Fibroblast of lung (primary cell): ENCODE results near the gene MYH10. TPM values are rescaled to one million over a fixed set of nuclear protein-coding genes. Genes with fewer than 3 reads are reported as not detected.

Experiments
- DNase-seq, 2 donors: peaks; one replicate each; pipeline versions ENCODE4 v3.0.0 to v3.0.0-alpha.2; 2010; ENCODE audit warnings: low read depth in 2 of 2
- H2AFZ ChIP-seq: 2 replicates; pipeline ENCODE4 v1.5.1; 2012; ENCODE audit warnings: low read length, control low read depth, inconsistent platforms
- H3K27ac ChIP-seq: 2 replicates; pipeline ENCODE4 v1.5.1; 2011; ENCODE audit warnings: low read length, control low read depth; ENCODE audit not compliant: insufficient read depth
- H3K27me3 ChIP-seq: 2 replicates; pipeline ENCODE4 v1.5.1; 2011; ENCODE audit warnings: mild to moderate bottlenecking, low read length; ENCODE audit not compliant: control insufficient read depth, insufficient read depth
- H3K36me3 ChIP-seq: 2 replicates; pipeline ENCODE4 v1.5.1; 2011; ENCODE audit warnings: low read length; ENCODE audit not compliant: control insufficient read depth, insufficient read depth
- H3K4me1 ChIP-seq: 2 replicates; pipeline ENCODE4 v1.5.1; 2011; ENCODE audit warnings: low read length; ENCODE audit not compliant: control insufficient read depth, insufficient read depth; ENCODE audit errors: extremely low read depth
- H3K4me2 ChIP-seq: 2 replicates; pipeline ENCODE4 v1.5.1; 2011; ENCODE audit warnings: low read length, control low read depth; ENCODE audit not compliant: insufficient read depth; ENCODE audit errors: extremely low read depth
- H3K4me3 ChIP-seq, 4 experiments: fragments of 200-600 bp in 1 of 4; sonication (generic) in 1 of 4; replicated peaks in 1 of 4; 2 replicates each; pipeline ENCODE4 v1.5.1; 2011 to 2016; ENCODE audit warnings: low read length in 4 of 4, low read depth in 3 of 4, mild to moderate bottlenecking in 3 of 4, control low read depth in 2 of 4, inconsistent platforms in 1 of 4, mixed read lengths in 1 of 4; ENCODE audit not compliant: insufficient read depth in 1 of 4; ENCODE audit errors: control extremely low read depth in 1 of 4
- H3K79me2 ChIP-seq: 2 replicates; pipeline ENCODE4 v1.5.1; 2012; ENCODE audit warnings: mild to moderate bottlenecking, low read length, inconsistent platforms; ENCODE audit not compliant: control insufficient read depth, insufficient read depth
- H3K9ac ChIP-seq: 2 replicates; pipeline ENCODE4 v1.5.1; 2011; ENCODE audit warnings: mild to moderate bottlenecking, low read length, control low read depth; ENCODE audit not compliant: insufficient read depth
- H3K9me3 ChIP-seq: 2 replicates; pipeline ENCODE4 v1.5.1; 2012; ENCODE audit warnings: low read depth, low read length; ENCODE audit not compliant: control insufficient read depth, insufficient read depth
- H4K20me1 ChIP-seq: 2 replicates; pipeline ENCODE4 v1.5.1; 2011; ENCODE audit warnings: low read length; ENCODE audit not compliant: control insufficient read depth, insufficient read depth; ENCODE audit errors: extremely low read depth
- EZH2 ChIP-seq: IDR thresholded peaks from 2 replicates; pipeline ENCODE4 v1.5.1; 2012; ENCODE audit warnings: low read length, control low read depth, mild to moderate bottlenecking; ENCODE audit errors: missing control alignments
- polyA plus RNA-seq, 2 donors: library from polyadenylated mRNA; depleted of rRNA in 1 of 2; stranded (reverse) in 1 of 2; unstranded in 1 of 2; fragments of >200 nt; gene quantifications; 2 replicates each; pipeline ENCODE4 v1.2.1, GENCODE V29; 2011 to 2012; ENCODE audit warnings: missing spikeins in 1 of 2
- total RNA-seq: library from RNA; depleted of rRNA; stranded (reverse); fragments of >200 nt; gene quantifications from 2 replicates; pipeline ENCODE4 v1.2.1, GENCODE V29; 2014
- TF ChIP-seq, protein P1 (sequence below), 2 donors: IDR thresholded peaks in 1 of 2; conservative IDR thresholded peaks in 1 of 2; 1 replicate in 1 of 2; 2 replicates in 1 of 2; pipeline ENCODE4 v1.5.1; 2011 to 2012; ENCODE audit warnings: low read length in 2 of 2, control low read depth in 1 of 2, inconsistent platforms in 1 of 2, low read depth in 1 of 2, mild to moderate bottlenecking in 1 of 2

MYH10 gene
- total and polyA plus RNA-seq, 2 donors (not counting 1 experiment from before 2014, with no cell fraction given) = 54.6 to 104 TPM

DNA sequence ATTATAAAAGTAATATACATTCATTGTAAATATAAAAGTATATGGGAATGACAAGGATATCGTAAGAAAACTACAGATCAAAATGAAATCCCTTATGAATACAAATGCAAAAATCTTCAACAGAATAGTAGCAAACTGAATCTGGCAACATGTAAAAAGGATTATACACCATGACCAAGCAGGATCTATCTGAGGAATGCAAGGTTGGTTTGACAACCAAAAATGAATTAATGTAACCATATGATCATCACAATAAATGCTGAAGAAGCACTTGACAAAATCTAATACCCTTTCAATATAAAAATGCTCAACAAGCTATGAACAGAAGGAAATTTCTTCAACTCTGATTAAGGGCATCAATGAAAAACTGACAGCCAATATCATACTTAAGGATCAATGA, 146.1 kb downstream of the MYH10 start:
- H3K4me3 ChIP-seq = no peak overlapping the region
- H3K27ac ChIP-seq = no peak overlapping the region
- no peak for DNase-seq
- no peaks in the 10 kb centered on the region for H3K27me3 ChIP-seq
- H3K4me2 ChIP-seq = no peak overlapping the region
- H3K79me2 ChIP-seq = no peaks in the 10 kb centered on the region
- peaks cover 12% of the 10 kb centered on the region for H3K4me1 ChIP-seq
- H4K20me1 ChIP-seq = no peaks in the 10 kb centered on the region
- no peak overlapping the region for H3K9ac ChIP-seq
- TF ChIP-seq, protein P1, sequence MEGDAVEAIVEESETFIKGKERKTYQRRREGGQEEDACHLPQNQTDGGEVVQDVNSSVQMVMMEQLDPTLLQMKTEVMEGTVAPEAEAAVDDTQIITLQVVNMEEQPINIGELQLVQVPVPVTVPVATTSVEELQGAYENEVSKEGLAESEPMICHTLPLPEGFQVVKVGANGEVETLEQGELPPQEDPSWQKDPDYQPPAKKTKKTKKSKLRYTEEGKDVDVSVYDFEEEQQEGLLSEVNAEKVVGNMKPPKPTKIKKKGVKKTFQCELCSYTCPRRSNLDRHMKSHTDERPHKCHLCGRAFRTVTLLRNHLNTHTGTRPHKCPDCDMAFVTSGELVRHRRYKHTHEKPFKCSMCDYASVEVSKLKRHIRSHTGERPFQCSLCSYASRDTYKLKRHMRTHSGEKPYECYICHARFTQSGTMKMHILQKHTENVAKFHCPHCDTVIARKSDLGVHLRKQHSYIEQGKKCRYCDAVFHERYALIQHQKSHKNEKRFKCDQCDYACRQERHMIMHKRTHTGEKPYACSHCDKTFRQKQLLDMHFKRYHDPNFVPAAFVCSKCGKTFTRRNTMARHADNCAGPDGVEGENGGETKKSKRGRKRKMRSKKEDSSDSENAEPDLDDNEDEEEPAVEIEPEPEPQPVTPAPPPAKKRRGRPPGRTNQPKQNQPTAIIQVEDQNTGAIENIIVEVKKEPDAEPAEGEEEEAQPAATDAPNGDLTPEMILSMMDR (conservative IDR thresholded peaks at IDR 0.05 in 1 of 2, IDR thresholded peaks at IDR 0.05 in 1 of 2; ENCODE audit: low read depth in 1 of 2, low read length in 2 of 2) = no peak
- TF ChIP-seq EZH2 = no peak
- no peak overlapping the region for H2AFZ ChIP-seq
- H3K9me3 ChIP-seq = no peaks in the 10 kb centered on the region
- H3K36me3 ChIP-seq = peaks cover 18% of the 10 kb centered on the region

DNA sequence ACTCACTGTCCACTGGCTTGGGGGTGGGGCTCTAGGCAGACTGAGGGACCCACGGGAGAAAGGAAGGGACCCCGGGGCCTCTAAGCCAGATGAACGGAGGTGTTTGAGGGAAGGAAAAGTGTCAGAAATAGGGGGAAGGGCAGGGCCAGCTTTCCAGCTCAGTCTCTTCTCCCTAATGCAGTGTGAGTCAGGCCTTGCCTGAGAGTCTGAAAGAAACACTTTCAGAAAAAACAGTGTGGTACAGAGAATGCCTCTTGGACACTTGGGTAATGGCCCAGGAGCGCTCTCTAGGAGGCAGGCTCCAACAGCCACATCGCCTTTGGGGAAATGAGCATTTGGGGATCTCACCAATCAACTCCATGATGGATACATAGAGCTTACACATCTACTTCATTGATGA, 148.0 kb downstream of the MYH10 start:
- H3K4me3 ChIP-seq = no peak overlapping the region
- H2AFZ ChIP-seq = no peak overlapping the region
- H3K4me2 ChIP-seq = no peak overlapping the region
- no peak overlapping the region for H3K9ac ChIP-seq
- DNase-seq = peak in 1 of 2 donors; percentile 45
- H3K79me2 ChIP-seq = no peaks in the 10 kb centered on the region
- H3K36me3 ChIP-seq = peaks cover 15% of the 10 kb centered on the region
- no peaks in the 10 kb centered on the region for H3K9me3 ChIP-seq
- no peak overlapping the region for H3K27ac ChIP-seq
- H4K20me1 ChIP-seq = no peaks in the 10 kb centered on the region
- H3K27me3 ChIP-seq = no peaks in the 10 kb centered on the region
- TF ChIP-seq EZH2 = no peak
- TF ChIP-seq, protein P1 (conservative IDR thresholded peaks at IDR 0.05 in 1 of 2, IDR thresholded peaks at IDR 0.05 in 1 of 2; ENCODE audit: low read depth in 1 of 2, low read length in 2 of 2) = no peak
- peaks cover 9% of the 10 kb centered on the region for H3K4me1 ChIP-seq

DNA sequence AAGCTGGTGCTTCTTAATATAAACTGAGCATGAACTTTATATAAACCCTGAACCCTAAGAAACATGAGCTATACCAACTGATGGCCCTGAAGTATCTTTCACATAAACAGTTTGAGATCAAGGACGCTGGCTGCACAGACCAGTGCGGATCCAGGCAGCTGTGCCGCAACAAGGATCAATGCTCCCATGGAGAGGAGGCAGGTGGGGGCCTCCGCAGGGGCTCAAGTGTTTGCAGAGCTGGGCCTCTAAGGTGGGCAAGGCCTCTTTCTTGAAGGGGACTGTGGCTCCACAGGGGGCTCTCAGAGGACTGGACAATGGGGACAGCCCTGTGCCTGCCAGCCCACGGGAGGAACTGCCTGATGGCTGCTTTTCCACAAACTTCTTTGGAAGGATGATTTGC, 148.8 kb downstream of the MYH10 start:
- Histone ChIP-seq H3K9ac (no peak overlapping the region), H3K9me3 (no peaks in the 10 kb centered on the region), H3K27ac (no peak overlapping the region), H4K20me1 (no peaks in the 10 kb centered on the region), H3K79me2 (no peaks in the 10 kb centered on the region), H3K4me3 (no peak overlapping the region), H2AFZ (no peak overlapping the region), H3K27me3 (no peaks in the 10 kb centered on the region), H3K36me3 (peaks cover 18% of the 10 kb centered on the region), H3K4me1 (peaks cover 9% of the 10 kb centered on the region), H3K4me2 (no peak overlapping the region)
- TF ChIP-seq, protein P1 (conservative IDR thresholded peaks at IDR 0.05 in 1 of 2, IDR thresholded peaks at IDR 0.05 in 1 of 2; ENCODE audit: low read depth in 1 of 2, low read length in 2 of 2) = no peak
- TF ChIP-seq EZH2 = no peak
- DNase-seq = no peak
